Vagina (tissue), 2 donors: ENCODE results near the gene BEAN1.

Experiments
- POLR2A ChIP-seq, 2 donors: fragments of 450-650 bp; IDR thresholded peaks; one replicate each; pipeline ENCODE4 v1.6.1; 2017; ENCODE audit warnings: antibody characterized with exemption in 2 of 2, mild to moderate bottlenecking in 2 of 2, moderate library complexity in 2 of 2
- POLR2AphosphoS5 ChIP-seq, 2 donors: sonication (generic); formaldehyde crosslinking; IDR thresholded peaks; one replicate each; pipeline ENCODE4 v1.9.0; 2017; ENCODE audit warnings: antibody characterized with exemption in 2 of 2, mild to moderate bottlenecking in 2 of 2, low read depth in 1 of 2; ENCODE audit not compliant: insufficient read depth in 1 of 2

- TF ChIP-seq POLR2A (IDR thresholded peaks at IDR 0.05) (no peak), POLR2AphosphoS5 (IDR thresholded peaks at IDR 0.05; ENCODE audit: insufficient read depth in 1 of 2, low read depth in 1 of 2) (no peak)
These were observed 15.6 kb downstream of the BEAN1 start for GRCh38 chr16:66442502-66443268.
